OCI-LY7 (cell line): ENCODE data around the gene CERS3. TPM values are rescaled to one million over a fixed set of nuclear protein-coding genes. Genes with fewer than 3 reads are reported as not detected.
"Not testable (repeated sequence)": the region's sequence is repeated elsewhere in the genome, so short reads cannot be mapped to it uniquely, and the experiment has no call there.

ENCODE experiments used
- BruUV-seq: library from RNA; stranded (reverse); fragments of 400-500 nt; replicated peaks from 2 replicates; lab custom pipeline; 2021; lab: Mats Ljungman, UMichigan
- CTCF ChIA-PET: fragments of 300-600 bp; sonication (Branson Sonifier 250); formaldehyde crosslinking; loops from one replicate; lab custom pipeline; 2022; ENCODE audit warnings: antibody characterized with exemption; ENCODE audit not compliant: unreplicated experiment; lab: Charles Lee
- POLR2A ChIA-PET: fragments of 300-600 bp; sonication (Branson Sonifier 250); formaldehyde crosslinking; loops from one replicate; lab custom pipeline; 2022; ENCODE audit warnings: antibody characterized with exemption; lab: Charles Lee
- DNase-seq: peaks from one replicate; pipeline ENCODE4 v3.0.0-alpha.2; 2015; ENCODE audit warnings: low spot score
- H2AFZ ChIP-seq: fragments of 200-600 bp; sonication (generic), shearing (Covaris generic); 2 replicates; pipeline ENCODE4 v1.6.1; 2014; ENCODE audit warnings: mild to moderate bottlenecking, antibody characterized with exemption, low read length, moderate library complexity
- H3K27ac ChIP-seq: fragments of 200-600 bp; sonication (generic); 2 replicates; pipeline ENCODE4 v1.5.1; 2014; ENCODE audit warnings: mixed run types, low read depth, mild to moderate bottlenecking, moderate library complexity, low read length, inconsistent platforms; ENCODE audit not compliant: poor library complexity, severe bottlenecking
- H3K36me3 ChIP-seq: fragments of 200-600 bp; sonication (generic); 2 replicates; pipeline ENCODE4 v1.6.1; 2014; ENCODE audit warnings: mild to moderate bottlenecking, antibody characterized with exemption, low read length, moderate library complexity, mixed read lengths; ENCODE audit not compliant: insufficient read depth
- H3K4me1 ChIP-seq: fragments of 200-600 bp; sonication (generic); 2 replicates; pipeline ENCODE4 v1.5.1; 2014; ENCODE audit warnings: mild to moderate bottlenecking, low read length; ENCODE audit not compliant: insufficient read depth, poor library complexity, severe bottlenecking
- H3K4me2 ChIP-seq: fragments of 200-600 bp; sonication (generic); 2 replicates; pipeline ENCODE4 v1.6.1; 2014; ENCODE audit warnings: mild to moderate bottlenecking, low read length
- H3K4me3 ChIP-seq: fragments of 200-600 bp; sonication (generic); 2 replicates; pipeline ENCODE4 v1.5.1; 2014; ENCODE audit warnings: mild to moderate bottlenecking, low read depth, low read length; ENCODE audit not compliant: poor library complexity, severe bottlenecking
- H3K79me2 ChIP-seq: fragments of 200-600 bp; sonication (generic); 2 replicates; pipeline ENCODE4 v1.6.1; 2016; ENCODE audit warnings: low read depth, mild to moderate bottlenecking, low read length, moderate library complexity, mixed read lengths; ENCODE audit not compliant: insufficient read depth
- H3K9me2 ChIP-seq: fragments of 200-600 bp; sonication (generic); 2 replicates; pipeline ENCODE4 v1.6.1; 2016; ENCODE audit warnings: mild to moderate bottlenecking, low read length, mixed read lengths; ENCODE audit not compliant: insufficient read depth
- H3K9me3 ChIP-seq: fragments of 200-600 bp; sonication (generic); 2 replicates; pipeline ENCODE4 v1.6.1; 2014; ENCODE audit warnings: mild to moderate bottlenecking, mixed run types, low read length, mixed read lengths
- H4K20me1 ChIP-seq: fragments of 200-600 bp; sonication (generic); 2 replicates; pipeline ENCODE4 v1.6.1; 2014; ENCODE audit warnings: mild to moderate bottlenecking, antibody characterized with exemption, low read length, moderate library complexity, mixed read lengths; ENCODE audit not compliant: insufficient read depth
- EZH2phosphoT487 ChIP-seq: fragments of 200-600 bp; sonication (generic); IDR thresholded peaks from 2 replicates; pipeline ENCODE4 v1.6.1; 2018; ENCODE audit warnings: low read depth, borderline replicate concordance, mild to moderate bottlenecking, mixed run types, antibody characterized with exemption, low read length, moderate library complexity, mixed read lengths
- intact Hi-C: fragments of 100-400 bp; cut with micrococcal nuclease; formaldehyde crosslinking; loops from one replicate; pipeline ENCODE4 v1.10.0; 2022; ENCODE audit not compliant: unreplicated experiment
- total RNA-seq, 2 experiments: library from RNA; depleted of rRNA in 1 of 2; stranded (reverse); fragments of >200 nt in 1 of 2; shearing (Covaris generic) in 1 of 2; gene quantifications; 2 replicates each; pipeline ENCODE4 v1.2.3, GENCODE V29; 2014 to 2022
- TF ChIP-seq, protein P1 (sequence below): fragments of 200-600 bp; sonication (generic); conservative IDR thresholded peaks from 2 replicates; pipeline ENCODE4 v1.5.1; 2014; ENCODE audit warnings: mild to moderate bottlenecking, antibody characterized with exemption, low read length, moderate library complexity, mixed read lengths

CERS3 gene
- total RNA-seq, 2 experiments from 2014 or later: 0.88 TPM; not detected in 1

DNA sequence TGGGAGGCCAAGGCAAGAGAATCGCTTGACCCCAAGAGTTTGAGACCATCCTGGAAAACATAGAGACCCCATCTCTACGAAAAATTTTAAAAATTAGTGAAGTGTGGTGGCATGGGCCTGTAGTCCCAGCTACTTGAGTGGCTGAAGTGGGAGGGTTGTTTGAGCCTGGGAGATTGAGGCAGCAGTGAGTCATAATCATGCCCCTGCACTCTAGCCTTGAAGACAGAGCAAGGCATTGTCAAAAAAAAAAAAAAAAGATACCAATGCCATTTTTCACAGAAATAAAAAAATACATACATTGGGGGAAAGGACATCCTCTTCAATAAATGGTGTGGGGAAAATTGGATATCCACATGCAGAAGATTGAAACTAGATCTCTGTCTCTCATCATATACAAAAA is 74.6 kb downstream of the CERS3 start:
- no TSS peak for BruUV-seq
- POLR2A ChIA-PET: interaction anchor here (0.7 kb wide), 1 partner anchor 116 kb away, joined by 4 read pairs; no protein-coding TSS in a partner anchor
- no peaks in the 10 kb centered on the region for H3K79me2 ChIP-seq
- no peaks in the 10 kb centered on the region for H3K4me1 ChIP-seq
- H3K4me2 ChIP-seq: no peak overlapping the region
- no peaks in the 10 kb centered on the region for H3K9me2 ChIP-seq
- no peaks in the 10 kb centered on the region for H4K20me1 ChIP-seq
- no peaks in the 10 kb centered on the region for H3K36me3 ChIP-seq
- H2AFZ ChIP-seq: no peak overlapping the region
- DNase-seq: no peak
- H3K27ac ChIP-seq: no peak overlapping the region
- no peak overlapping the region for H3K4me3 ChIP-seq
- peaks cover 6% of the 10 kb centered on the region; the same call in 1 of the 2 replicates for H3K9me3 ChIP-seq
- CTCF ChIA-PET: no interaction called here
- TF ChIP-seq, protein P1, sequence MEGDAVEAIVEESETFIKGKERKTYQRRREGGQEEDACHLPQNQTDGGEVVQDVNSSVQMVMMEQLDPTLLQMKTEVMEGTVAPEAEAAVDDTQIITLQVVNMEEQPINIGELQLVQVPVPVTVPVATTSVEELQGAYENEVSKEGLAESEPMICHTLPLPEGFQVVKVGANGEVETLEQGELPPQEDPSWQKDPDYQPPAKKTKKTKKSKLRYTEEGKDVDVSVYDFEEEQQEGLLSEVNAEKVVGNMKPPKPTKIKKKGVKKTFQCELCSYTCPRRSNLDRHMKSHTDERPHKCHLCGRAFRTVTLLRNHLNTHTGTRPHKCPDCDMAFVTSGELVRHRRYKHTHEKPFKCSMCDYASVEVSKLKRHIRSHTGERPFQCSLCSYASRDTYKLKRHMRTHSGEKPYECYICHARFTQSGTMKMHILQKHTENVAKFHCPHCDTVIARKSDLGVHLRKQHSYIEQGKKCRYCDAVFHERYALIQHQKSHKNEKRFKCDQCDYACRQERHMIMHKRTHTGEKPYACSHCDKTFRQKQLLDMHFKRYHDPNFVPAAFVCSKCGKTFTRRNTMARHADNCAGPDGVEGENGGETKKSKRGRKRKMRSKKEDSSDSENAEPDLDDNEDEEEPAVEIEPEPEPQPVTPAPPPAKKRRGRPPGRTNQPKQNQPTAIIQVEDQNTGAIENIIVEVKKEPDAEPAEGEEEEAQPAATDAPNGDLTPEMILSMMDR: no peak
- TF ChIP-seq EZH2phosphoT487: no peak
- intact Hi-C loops: no loop called here

- no peak overlapping the region for H3K4me3 ChIP-seq
- TF ChIP-seq, protein P1: no peak
- no peak for TF ChIP-seq EZH2phosphoT487
- no peaks in the 10 kb centered on the region for H3K36me3 ChIP-seq
- ChIA-PET CTCF (no interaction called here), POLR2A (no interaction called here)
- DNase-seq: no peak
- H3K79me2 ChIP-seq: no peaks in the 10 kb centered on the region
- intact Hi-C loops: loop anchor here (5.0 to 10.0 kb wide), 2 partner anchors 124 to 626 kb away; no protein-coding TSS in a partner anchor
- no peaks in the 10 kb centered on the region for H4K20me1 ChIP-seq
- peaks cover 6% of the 10 kb centered on the region; the same call in 1 of the 2 replicates for H3K9me3 ChIP-seq
- BruUV-seq: no TSS peak
- no peak overlapping the region for H3K27ac ChIP-seq
- no peak overlapping the region for H3K4me2 ChIP-seq
- no peak overlapping the region for H2AFZ ChIP-seq
- no peaks in the 10 kb centered on the region for H3K4me1 ChIP-seq
- H3K9me2 ChIP-seq: no peaks in the 10 kb centered on the region
Observed at GRCh38 chr15:100448481-100448880, 80.3 kb downstream of the CERS3 start.

DNA sequence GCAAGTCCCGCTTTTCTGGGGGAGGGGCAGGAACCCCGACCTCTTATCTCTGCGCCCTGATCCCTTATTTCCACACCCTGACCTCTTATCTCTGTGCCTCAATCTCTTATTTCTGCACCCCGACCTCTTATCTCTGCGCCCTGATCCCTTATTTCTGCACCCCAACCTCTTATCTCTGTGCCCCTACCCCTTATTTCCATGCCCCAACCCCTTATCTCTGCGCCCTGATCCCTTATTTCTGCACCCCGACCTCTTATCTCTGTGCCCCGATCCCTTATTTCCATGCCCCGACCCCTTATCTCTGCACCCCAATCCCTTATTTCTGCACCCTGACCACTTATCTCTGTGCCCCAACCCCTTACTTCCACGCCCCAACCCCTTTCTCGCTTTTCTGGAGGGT is 87.7 kb downstream of the CERS3 start:
- DNase-seq, H3K9me2 ChIP-seq, BruUV-seq, H3K4me3 ChIP-seq, H3K4me2 ChIP-seq, H3K79me2 ChIP-seq, H2AFZ ChIP-seq, CTCF ChIA-PET, POLR2A ChIA-PET, H3K4me1 ChIP-seq, H3K36me3 ChIP-seq, H3K9me3 ChIP-seq, H4K20me1 ChIP-seq, H3K27ac ChIP-seq: not testable (repeated sequence)
- intact Hi-C loops: loop anchor here (10.0 kb wide), 1 partner anchor 634 kb away; no protein-coding TSS in a partner anchor
